Brain microvascular endothelial cell (primary cell): ENCODE results near the gene MMP20.
A peak's percentile ranks its signal among the peaks of the same experiment; 100 is the strongest.

Source experiments
- DNase-seq: peaks from one replicate; pipeline ENCODE4 v3.0.0-alpha.2; 2020
- H3K27ac ChIP-seq: fragments of 250-450 bp; sonication (Bioruptor Pico); 2 replicates; pipeline ENCODE4 v1.5.1; 2020; ENCODE audit warnings: mild to moderate bottlenecking, moderate library complexity
- H3K27me3 ChIP-seq: fragments of 250-450 bp; sonication (Bioruptor Pico); replicated peaks from 2 replicates; pipeline ENCODE4 v1.5.1; 2020; ENCODE audit warnings: mild to moderate bottlenecking
- H3K36me3 ChIP-seq: fragments of 250-450 bp; sonication (Bioruptor Pico); replicated peaks from 2 replicates; pipeline ENCODE4 v1.5.1; 2020; ENCODE audit warnings: mild to moderate bottlenecking
- H3K4me3 ChIP-seq: 2 replicates; pipeline ENCODE4 v1.5.1; 2011; ENCODE audit warnings: low read depth, mild to moderate bottlenecking, control low read depth, low read length, moderate library complexity
- CTCF ChIP-seq: IDR thresholded peaks from 2 replicates; pipeline ENCODE4 v1.5.1; 2011; ENCODE audit warnings: low read depth, mild to moderate bottlenecking, moderate library complexity, low read length, control low read depth, inconsistent platforms; ENCODE audit errors: missing control alignments
- in situ Hi-C: cut with HindIII; loops from 2 replicates; pipeline ENCODE4 v1.10.0; 2017; ENCODE audit warnings: low sequenced_read_pairs, low pct_ligation_motif_present

Gene MMP20

GRCh38 chr11:102661040-102661439, 35.9 kb upstream of the MMP20 start:
- H3K27ac ChIP-seq = no peak overlapping the region
- H3K27me3 ChIP-seq = no peaks in the 10 kb centered on the region
- TF ChIP-seq CTCF = no peak
- no peak overlapping the region for H3K4me3 ChIP-seq
- in situ Hi-C loops = no loop called here
- H3K36me3 ChIP-seq = no peaks in the 10 kb centered on the region
- no peak for DNase-seq

GRCh38 chr11:102656528-102656927, 31.4 kb upstream of the MMP20 start:
- no peak overlapping the region for H3K4me3 ChIP-seq
- no peak for TF ChIP-seq CTCF
- no peak overlapping the region for H3K27ac ChIP-seq
- no peaks in the 10 kb centered on the region for H3K36me3 ChIP-seq
- in situ Hi-C loops = no loop called here
- DNase-seq = no peak
- no peaks in the 10 kb centered on the region for H3K27me3 ChIP-seq

GRCh38 chr11:102655547-102655946, 30.4 kb upstream of the MMP20 start:
- Histone ChIP-seq H3K27me3 (no peaks in the 10 kb centered on the region), H3K36me3 (no peaks in the 10 kb centered on the region), H3K4me3 (no peak overlapping the region), H3K27ac (no peak overlapping the region)
- DNase-seq = no peak
- in situ Hi-C loops = no loop called here
- TF ChIP-seq CTCF = no peak

- H3K27me3 ChIP-seq = no peaks in the 10 kb centered on the region
- no peaks in the 10 kb centered on the region for H3K36me3 ChIP-seq
- no peak for DNase-seq
- no peak overlapping the region for H3K27ac ChIP-seq
- TF ChIP-seq CTCF = no peak
- in situ Hi-C loops = no loop called here
- no peak overlapping the region for H3K4me3 ChIP-seq
Measured at GRCh38 chr11:102654761-102655160, 29.6 kb upstream of the MMP20 start.

GRCh38 chr11:102653744-102654291, 28.7 kb upstream of the MMP20 start:
- Histone ChIP-seq H3K4me3 (no peak overlapping the region), H3K27me3 (no peaks in the 10 kb centered on the region), H3K27ac (no peak overlapping the region), H3K36me3 (no peaks in the 10 kb centered on the region)
- no peak for TF ChIP-seq CTCF
- DNase-seq = peak; percentile 14
- in situ Hi-C loops = no loop called here

- Histone ChIP-seq H3K27me3 (no peaks in the 10 kb centered on the region), H3K27ac (no peak overlapping the region), H3K4me3 (no peak overlapping the region), H3K36me3 (no peaks in the 10 kb centered on the region)
- no peak for TF ChIP-seq CTCF
- DNase-seq = no peak
- in situ Hi-C loops = no loop called here
Measured at GRCh38 chr11:102647430-102647829, 22.3 kb upstream of the MMP20 start.
